ENCODE measurements around the gene ZNF536. TPM values are rescaled to one million over a fixed set of nuclear protein-coding genes. Genes with fewer than 3 reads are reported as not detected.

The ZNF536 gene
- total and polyA plus RNA-seq, 2 of the 13 experiments (the other 11 are each of a cell fraction or from before 2014, with no cell fraction given): not detected

- TF ChIP-seq TIGD3 (CRISPR knock-in tag; IDR thresholded peaks at IDR 0.05; ENCODE audit: borderline replicate concordance) (no peak), ZNF281 (CRISPR knock-in tag; IDR thresholded peaks at IDR 0.05; ENCODE audit: borderline replicate concordance) (no peak), DNMT3B (CRISPR knock-in tag; conservative IDR thresholded peaks at IDR 0.05) (no peak), ZNF496 (CRISPR knock-in tag; IDR thresholded peaks at IDR 0.05; ENCODE audit: insufficient replicate concordance) (no peak)
Observed at GRCh38 chr19:30338878-30339623, 33.1 kb upstream of the ZNF536 start (continued).

GRCh38 chr19:30339624-30340525 lies 32.3 kb upstream of the ZNF536 start:
- H3K9me3 ChIP-seq (ENCODE audit: low read length): no peaks in the 10 kb centered on the region
- H3K27ac ChIP-seq (ENCODE audit: extremely low read length, insufficient read depth, low read length): no peak overlapping the region
- FAIRE-seq (no peak), DNase-seq (ENCODE audit: low spot score) (no peak), ATAC-seq (no peak)
- H3K79me2 ChIP-seq (ENCODE audit: insufficient read depth, low read length): no peaks in the 10 kb centered on the region
- no peak overlapping the region for H3K4me3 ChIP-seq (replicated peaks in 1 of 3; ENCODE audit: insufficient read depth in 1 of 3, low read depth in 2 of 3, low read length in 3 of 3)
- ChIA-PET CTCF (ENCODE audit: low intra/inter-chr PET ratio, low total read pairs) (no interaction called here), POLR2A (no interaction called here)
- H3K27me3 ChIP-seq (ENCODE audit: control insufficient read depth in 1 of 2, insufficient read depth in 2 of 2, low read length in 2 of 2): peaks cover 1 to 7% of the 10 kb centered on the region in 2 experiments; a peak in 3 of 5 replicates
- BruUV-seq (replicated peaks): no TSS peak
- intact Hi-C loops (cut with micrococcal nuclease; ENCODE audit: unreplicated experiment) (no loop called here), in situ Hi-C loops (cut with HindIII; ENCODE audit: extremely low pct_ligation_motif_present, low pct_unique_long_range_greater_than_20kb) (no loop called here)
- no peaks in the 10 kb centered on the region for H4K20me1 ChIP-seq (ENCODE audit: insufficient read depth, low read length)
- no peak overlapping the region for H2AFZ ChIP-seq (ENCODE audit: low read length)
- no peaks in the 10 kb centered on the region for H3K36me3 ChIP-seq (replicated peaks in 1 of 2; ENCODE audit: control insufficient read depth in 1 of 2, insufficient read depth in 2 of 2, low read length in 2 of 2)
- 0% methylated on average over 4 of the region's 14 CpGs for WGBS (ENCODE audit: low lambda C conversion rate)
- no peaks in the 10 kb centered on the region for H3K4me1 ChIP-seq (ENCODE audit: insufficient read depth, low read length)
- no peak overlapping the region for H3K4me2 ChIP-seq (ENCODE audit: low read depth, low read length)
- no peak overlapping the region for H3K9ac ChIP-seq (ENCODE audit: insufficient read depth, low read depth, low read length)
- TF ChIP-seq BORCS8-MEF2B (CRISPR knock-in tag; IDR thresholded peaks at IDR 0.05): no peak
- TF ChIP-seq ZNF234 (CRISPR knock-in tag; conservative IDR thresholded peaks at IDR 0.05): no peak
- no peak for TF ChIP-seq KLF11 (CRISPR knock-in tag; IDR thresholded peaks at IDR 0.05)
- no peak for TF ChIP-seq ZUFSP (CRISPR knock-in tag; IDR thresholded peaks at IDR 0.05; ENCODE audit: borderline replicate concordance)
- TF ChIP-seq ZNF30 (CRISPR knock-in tag; IDR thresholded peaks at IDR 0.05): no peak
- no peak for TF ChIP-seq EED (CRISPR knock-in tag; IDR thresholded peaks at IDR 0.05)
- TF ChIP-seq GATA4 (IDR thresholded peaks at IDR 0.05; ENCODE audit: borderline replicate concordance, low read depth): no peak
- TF ChIP-seq ZBTB43 (CRISPR knock-in tag; conservative IDR thresholded peaks at IDR 0.05): no peak
- TF ChIP-seq BHLHE40 (IDR thresholded peaks at IDR 0.05; ENCODE audit: low read length): no peak
